ENCODE results near the gene IKBKG.
"Not testable (repeated sequence)": the region's sequence is repeated elsewhere in the genome, so short reads cannot be mapped to it uniquely, and the experiment has no call there.

Gene IKBKG

DNA sequence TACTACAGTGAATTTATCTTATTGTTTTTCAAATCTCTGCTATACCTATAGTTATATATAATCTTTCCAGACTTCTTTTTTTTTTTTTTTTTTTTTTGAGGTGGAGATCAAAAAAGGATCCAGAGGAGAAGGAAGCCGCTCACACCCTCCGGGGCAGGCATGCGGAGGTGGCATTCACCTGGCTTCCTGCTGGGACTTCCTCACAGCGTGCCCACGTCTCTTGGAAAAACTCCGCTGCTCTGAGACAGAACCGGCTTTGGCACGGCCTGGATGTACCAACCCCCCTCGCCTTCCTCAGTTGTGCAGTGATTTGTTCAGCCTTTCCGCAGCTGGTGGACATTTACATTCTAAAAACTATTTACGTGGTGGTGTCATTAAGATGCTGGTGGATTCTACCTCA, 60.6 kb downstream of the IKBKG start:
- DNase-seq, result not testable (repeated sequence)

DNA sequence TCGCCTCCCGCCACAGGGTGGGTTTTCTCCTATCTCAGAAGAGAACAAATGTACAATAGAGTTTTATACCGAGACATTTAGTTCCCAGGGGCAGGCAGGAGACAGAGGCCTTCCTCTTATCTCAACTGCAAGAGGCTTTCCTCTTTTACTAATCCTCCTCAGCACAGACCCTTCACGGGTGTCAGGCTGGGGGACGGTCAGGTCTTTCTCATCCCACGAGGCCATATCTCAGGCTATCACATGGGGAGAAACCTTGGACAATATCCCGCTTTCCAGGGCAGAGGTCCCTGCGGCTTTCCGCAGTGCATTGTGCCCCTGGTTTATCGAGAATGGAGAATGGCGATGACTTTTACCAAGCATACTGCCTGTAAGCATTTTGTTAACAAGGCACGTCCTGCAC, 61.4 kb downstream of the IKBKG start:
- not testable (repeated sequence) for DNase-seq

- not testable (repeated sequence) for DNase-seq
Measured at GRCh38 chrX:154611146-154611545, 63.7 kb downstream of the IKBKG start.

GRCh38 chrX:154613586-154613985, 66.2 kb downstream of the IKBKG start:
- DNase-seq, result not testable (repeated sequence)
